PFSK-1 (cell line): ENCODE results near the gene ZBTB1.

Experiments
- FOXP2 ChIP-seq: optimal IDR thresholded peaks from 2 replicates; pipeline ENCODE3; 2011; ENCODE audit warnings: borderline replicate concordance, control low read depth, inconsistent platforms; ENCODE audit not compliant: insufficient read depth; ENCODE audit errors: extremely low read length, extremely low read depth
- POLR2AphosphoS5 ChIP-seq: IDR thresholded peaks from 2 replicates; pipeline ENCODE4 v1.6.1; 2012; ENCODE audit warnings: low read depth, mild to moderate bottlenecking, control low read depth, low read length, moderate library complexity
- SIN3A ChIP-seq: IDR thresholded peaks from 2 replicates; pipeline ENCODE4 v1.6.1; 2012; ENCODE audit warnings: mild to moderate bottlenecking, low read length, moderate library complexity, borderline replicate concordance; ENCODE audit not compliant: insufficient read depth
- TAF1 ChIP-seq: IDR thresholded peaks from 2 replicates; pipeline ENCODE4 v1.6.1; 2012; ENCODE audit warnings: low read length, control low read depth, borderline replicate concordance; ENCODE audit not compliant: insufficient read depth
- TF ChIP-seq, protein P1 (sequence below), 2 experiments: IDR thresholded peaks; 2 replicates each; pipeline versions ENCODE4 v1.6.1 to v1.8.0; 2011 to 2012; ENCODE audit warnings: low read depth in 2 of 2, low read length in 2 of 2, control low read depth in 1 of 2, inconsistent platforms in 1 of 2, mild to moderate bottlenecking in 1 of 2, moderate library complexity in 1 of 2; ENCODE audit not compliant: insufficient read depth in 1 of 2

DNA sequence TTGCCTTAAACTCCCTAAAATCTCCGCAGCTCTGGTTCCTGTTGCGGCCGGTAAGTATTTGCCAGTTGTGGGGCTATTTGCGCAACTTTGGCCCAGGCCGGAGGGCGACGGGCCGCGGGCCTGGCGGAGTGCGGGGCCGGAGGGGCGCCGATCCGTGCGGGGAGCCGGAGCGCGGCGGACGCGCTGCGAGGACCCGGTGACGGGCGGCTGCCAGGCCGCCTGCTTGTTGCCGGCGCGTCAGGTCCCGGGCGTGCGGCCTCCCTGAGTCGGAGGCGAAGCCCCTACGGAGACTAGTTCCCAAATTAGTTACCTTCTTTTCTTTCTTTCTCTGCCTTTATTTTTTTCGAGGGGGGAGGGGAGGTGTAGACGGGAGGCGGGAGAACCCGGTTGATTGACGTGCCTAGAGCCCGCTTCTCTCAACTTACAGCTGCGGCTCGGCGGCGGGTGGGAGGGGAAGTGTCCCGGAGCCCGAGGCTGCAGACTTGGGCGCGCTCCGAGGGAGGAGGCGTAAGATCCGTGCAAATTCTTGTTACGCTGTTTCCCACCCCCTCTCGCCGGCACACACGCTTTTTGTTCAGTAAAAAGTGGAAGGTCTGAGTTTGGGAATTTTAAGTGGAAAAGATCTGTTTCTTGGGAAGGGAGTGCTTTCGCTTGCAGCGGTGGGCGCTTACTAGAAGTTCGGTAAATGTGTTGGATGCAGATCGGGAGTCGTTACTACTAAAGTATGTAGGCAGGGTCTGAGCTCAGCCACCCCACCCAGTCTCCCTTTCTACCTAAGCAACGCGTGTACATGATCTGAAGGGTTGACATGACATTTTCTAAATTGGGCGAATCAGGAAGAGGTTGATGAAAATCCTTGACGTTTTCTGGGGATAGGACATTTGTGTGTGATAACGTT, 576 bp downstream of the ZBTB1 start:
- TF ChIP-seq POLR2AphosphoS5 (0 out of 2 replicates have a peak, but pooled peaks have one; percentile 32), TAF1 (no peak), SIN3A (peak; percentile 34; the same call in 1 of the 2 replicates), FOXP2 (no peak)
- TF ChIP-seq, protein P1, sequence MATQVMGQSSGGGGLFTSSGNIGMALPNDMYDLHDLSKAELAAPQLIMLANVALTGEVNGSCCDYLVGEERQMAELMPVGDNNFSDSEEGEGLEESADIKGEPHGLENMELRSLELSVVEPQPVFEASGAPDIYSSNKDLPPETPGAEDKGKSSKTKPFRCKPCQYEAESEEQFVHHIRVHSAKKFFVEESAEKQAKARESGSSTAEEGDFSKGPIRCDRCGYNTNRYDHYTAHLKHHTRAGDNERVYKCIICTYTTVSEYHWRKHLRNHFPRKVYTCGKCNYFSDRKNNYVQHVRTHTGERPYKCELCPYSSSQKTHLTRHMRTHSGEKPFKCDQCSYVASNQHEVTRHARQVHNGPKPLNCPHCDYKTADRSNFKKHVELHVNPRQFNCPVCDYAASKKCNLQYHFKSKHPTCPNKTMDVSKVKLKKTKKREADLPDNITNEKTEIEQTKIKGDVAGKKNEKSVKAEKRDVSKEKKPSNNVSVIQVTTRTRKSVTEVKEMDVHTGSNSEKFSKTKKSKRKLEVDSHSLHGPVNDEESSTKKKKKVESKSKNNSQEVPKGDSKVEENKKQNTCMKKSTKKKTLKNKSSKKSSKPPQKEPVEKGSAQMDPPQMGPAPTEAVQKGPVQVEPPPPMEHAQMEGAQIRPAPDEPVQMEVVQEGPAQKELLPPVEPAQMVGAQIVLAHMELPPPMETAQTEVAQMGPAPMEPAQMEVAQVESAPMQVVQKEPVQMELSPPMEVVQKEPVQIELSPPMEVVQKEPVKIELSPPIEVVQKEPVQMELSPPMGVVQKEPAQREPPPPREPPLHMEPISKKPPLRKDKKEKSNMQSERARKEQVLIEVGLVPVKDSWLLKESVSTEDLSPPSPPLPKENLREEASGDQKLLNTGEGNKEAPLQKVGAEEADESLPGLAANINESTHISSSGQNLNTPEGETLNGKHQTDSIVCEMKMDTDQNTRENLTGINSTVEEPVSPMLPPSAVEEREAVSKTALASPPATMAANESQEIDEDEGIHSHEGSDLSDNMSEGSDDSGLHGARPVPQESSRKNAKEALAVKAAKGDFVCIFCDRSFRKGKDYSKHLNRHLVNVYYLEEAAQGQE (IDR thresholded peaks at IDR 0.05; ENCODE audit: insufficient read depth in 1 of 2, low read depth in 2 of 2, low read length in 2 of 2) = no peak
